ENCODE results near the gene DUSP1.
"Not testable (repeated sequence)": the region's sequence is repeated elsewhere in the genome, so short reads cannot be mapped to it uniquely, and the experiment has no call there.

DUSP1 gene

GRCh38 chr5:172789687-172790495, 18.9 kb upstream of the DUSP1 start:
- FAIRE-seq, result no peak
- TF ChIP-seq POLR2AphosphoS5 (IDR thresholded peaks at IDR 0.05; ENCODE audit: low read depth, low read length), result no peak
- no peak for TF ChIP-seq PAX5 (IDR thresholded peaks at IDR 0.05; ENCODE audit: insufficient read depth, low read length, severe bottlenecking)

DNA sequence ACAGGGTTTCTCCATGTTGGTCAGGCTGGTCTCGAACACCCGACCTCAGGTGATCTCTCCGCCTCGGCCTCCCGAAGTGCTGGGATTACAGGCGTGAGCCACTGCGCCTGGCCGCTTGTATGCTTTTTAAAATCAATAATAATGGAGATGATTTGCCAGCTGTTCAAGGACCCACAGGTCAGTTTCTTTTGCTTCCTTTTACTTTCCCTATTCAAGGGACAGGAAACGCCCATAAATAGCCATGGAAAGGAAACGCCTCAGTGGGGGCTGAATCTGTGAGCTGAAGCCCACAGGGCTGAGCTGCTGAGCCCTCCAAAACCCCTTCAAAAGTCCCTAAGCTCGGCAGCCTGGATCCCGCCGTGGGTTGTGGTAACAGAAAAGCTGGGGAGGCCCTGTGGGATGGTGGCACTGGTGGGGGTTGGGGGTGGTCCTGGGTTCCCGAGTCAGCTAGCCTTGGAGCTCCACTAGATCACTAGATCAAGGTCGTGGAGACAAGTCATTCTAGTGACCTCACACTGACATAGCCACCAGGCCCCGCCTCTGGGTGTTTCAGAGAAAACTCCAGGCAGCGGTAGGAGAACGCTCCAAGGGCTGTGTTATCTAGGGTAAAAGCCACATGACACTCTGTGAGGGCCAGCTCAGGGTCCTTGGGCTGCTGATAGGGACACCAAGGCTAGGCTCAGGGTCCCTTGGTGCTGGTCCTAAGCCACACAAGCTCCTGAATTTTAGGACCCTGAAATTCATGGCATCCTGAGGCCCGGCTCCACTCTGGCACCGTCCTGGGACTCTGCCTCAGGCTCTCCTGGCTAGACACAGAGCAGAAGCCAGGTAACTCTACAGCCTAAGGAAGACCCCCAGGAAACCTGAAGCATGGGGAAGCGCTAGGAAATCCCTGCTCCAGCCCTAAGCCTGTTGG, 18.0 kb upstream of the DUSP1 start:
- FAIRE-seq, result no peak
- no peak for TF ChIP-seq POLR2A (IDR thresholded peaks at IDR 0.05; ENCODE audit: low read depth, low read length)
- TF ChIP-seq POU2F2 (IDR thresholded peaks at IDR 0.05; ENCODE audit: low read depth, low read length), result no peak
- TF ChIP-seq POLR2AphosphoS5 (IDR thresholded peaks at IDR 0.05; ENCODE audit: low read depth, low read length), result no peak
- TF ChIP-seq SPI1 (IDR thresholded peaks at IDR 0.05; ENCODE audit: low read depth, low read length), result no peak
- no peak for TF ChIP-seq TAF1 (IDR thresholded peaks at IDR 0.05; ENCODE audit: low read depth, low read length)
- no peak for TF ChIP-seq PAX5 (IDR thresholded peaks at IDR 0.05; ENCODE audit: insufficient read depth, low read length, severe bottlenecking)
- no peak for DNase-seq (ENCODE audit: insufficient read length, low spot score)

More at GRCh38 chr5:172789687-172790495, 18.9 kb upstream of the DUSP1 start:
- no peak for DNase-seq (ENCODE audit: insufficient read length, low spot score)

- FAIRE-seq; DNase-seq (ENCODE audit: insufficient read length, low spot score): not testable (repeated sequence)
Measured at GRCh38 chr5:172787538-172787937, 16.5 kb upstream of the DUSP1 start.

- DNase-seq (ENCODE audit: insufficient read length, low spot score) (no peak), FAIRE-seq (no peak)
- TF ChIP-seq POLR2AphosphoS5 (IDR thresholded peaks at IDR 0.05; ENCODE audit: low read depth, low read length), result no peak
- TF ChIP-seq TAF1 (IDR thresholded peaks at IDR 0.05; ENCODE audit: low read depth, low read length), result no peak
- TF ChIP-seq SPI1 (IDR thresholded peaks at IDR 0.05; ENCODE audit: low read depth, low read length), result no peak
Measured at GRCh38 chr5:172786736-172787462, 15.9 kb upstream of the DUSP1 start.

DNA sequence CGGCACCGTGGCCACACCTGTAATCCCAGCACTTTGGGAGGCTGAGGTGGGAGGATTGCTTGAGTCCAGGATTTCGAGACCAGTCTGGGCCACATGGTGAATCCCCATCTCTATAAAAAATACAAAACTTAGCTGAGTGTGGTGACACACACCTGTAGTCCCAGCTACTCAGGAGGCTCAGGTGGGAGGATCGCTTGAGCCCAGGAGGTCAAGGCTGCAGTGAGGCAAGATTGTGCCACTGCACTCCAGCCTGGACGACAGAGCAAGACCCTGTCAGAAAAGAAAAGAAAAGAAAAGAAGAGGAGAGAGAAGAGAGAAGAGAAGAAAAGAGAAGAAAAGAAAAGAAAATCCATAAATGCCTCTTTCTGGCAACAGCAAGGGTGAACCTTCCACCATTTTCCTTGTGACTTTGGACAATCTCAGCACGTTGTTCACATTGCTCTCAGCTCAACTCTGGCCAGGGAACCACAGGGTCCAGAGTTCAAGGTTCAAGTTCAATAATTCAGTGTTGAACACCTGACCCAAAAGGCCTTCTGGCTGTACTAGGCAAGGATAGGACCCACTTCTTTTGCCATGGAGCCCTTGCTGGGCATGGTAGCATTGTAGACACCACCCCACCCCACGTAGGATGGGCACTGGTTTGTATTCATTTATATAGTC, 14.6 kb upstream of the DUSP1 start:
- TF ChIP-seq TAF1 (IDR thresholded peaks at IDR 0.05; ENCODE audit: low read depth, low read length), result no peak
- no peak for TF ChIP-seq PAX5 (IDR thresholded peaks at IDR 0.05; ENCODE audit: insufficient read depth, low read length, severe bottlenecking)
- TF ChIP-seq POLR2A (IDR thresholded peaks at IDR 0.05; ENCODE audit: low read depth, low read length), result no peak
- TF ChIP-seq SPI1 (IDR thresholded peaks at IDR 0.05; ENCODE audit: low read depth, low read length), result no peak
- no peak for TF ChIP-seq POU2F2 (IDR thresholded peaks at IDR 0.05; ENCODE audit: low read depth, low read length)
- TF ChIP-seq POLR2AphosphoS5 (IDR thresholded peaks at IDR 0.05; ENCODE audit: low read depth, low read length), result no peak
- no peak for FAIRE-seq
- DNase-seq (ENCODE audit: insufficient read length, low spot score), result no peak

DNA sequence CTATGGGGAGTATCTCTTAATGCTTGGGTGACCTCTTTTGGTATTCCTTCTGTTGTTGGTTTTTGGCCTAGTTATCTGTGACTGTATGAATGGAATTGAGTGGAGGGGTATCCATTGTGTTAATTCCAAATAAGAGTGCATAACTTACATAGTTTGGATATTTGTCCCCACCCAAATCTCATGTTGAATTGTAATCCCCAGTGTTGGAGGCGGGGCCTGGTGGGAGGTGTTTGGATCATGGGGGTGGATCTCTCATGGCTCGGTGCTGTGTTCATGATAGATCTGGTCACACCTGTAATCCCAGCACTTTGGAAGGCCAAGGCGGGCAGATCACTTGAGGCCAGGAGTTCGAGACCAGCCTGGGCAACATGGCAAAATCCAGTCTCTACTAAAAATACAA, 13.2 kb upstream of the DUSP1 start:
- not testable (repeated sequence) for DNase-seq (ENCODE audit: insufficient read length, low spot score); FAIRE-seq

DNA sequence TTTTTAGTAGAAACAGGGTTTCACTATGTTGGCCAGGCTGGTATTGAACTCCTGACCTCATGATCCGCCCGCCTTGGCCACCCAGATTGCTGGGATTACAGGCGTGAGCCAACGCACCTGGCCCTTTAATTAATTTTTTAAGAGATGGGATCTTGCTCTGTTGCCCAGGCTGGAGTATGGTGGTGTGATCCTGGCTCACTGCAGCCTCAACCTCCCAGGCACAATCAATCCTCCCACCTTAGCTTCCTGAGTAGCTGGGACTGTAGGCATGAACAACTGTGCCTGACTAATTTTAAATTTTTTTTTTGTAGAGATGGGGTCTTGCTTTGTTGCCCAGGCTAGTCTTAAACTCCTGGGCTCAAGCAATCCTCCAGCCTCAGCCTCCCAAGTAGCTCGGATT, 12.3 kb upstream of the DUSP1 start:
- not testable (repeated sequence) for FAIRE-seq; DNase-seq (ENCODE audit: insufficient read length, low spot score)

DNA sequence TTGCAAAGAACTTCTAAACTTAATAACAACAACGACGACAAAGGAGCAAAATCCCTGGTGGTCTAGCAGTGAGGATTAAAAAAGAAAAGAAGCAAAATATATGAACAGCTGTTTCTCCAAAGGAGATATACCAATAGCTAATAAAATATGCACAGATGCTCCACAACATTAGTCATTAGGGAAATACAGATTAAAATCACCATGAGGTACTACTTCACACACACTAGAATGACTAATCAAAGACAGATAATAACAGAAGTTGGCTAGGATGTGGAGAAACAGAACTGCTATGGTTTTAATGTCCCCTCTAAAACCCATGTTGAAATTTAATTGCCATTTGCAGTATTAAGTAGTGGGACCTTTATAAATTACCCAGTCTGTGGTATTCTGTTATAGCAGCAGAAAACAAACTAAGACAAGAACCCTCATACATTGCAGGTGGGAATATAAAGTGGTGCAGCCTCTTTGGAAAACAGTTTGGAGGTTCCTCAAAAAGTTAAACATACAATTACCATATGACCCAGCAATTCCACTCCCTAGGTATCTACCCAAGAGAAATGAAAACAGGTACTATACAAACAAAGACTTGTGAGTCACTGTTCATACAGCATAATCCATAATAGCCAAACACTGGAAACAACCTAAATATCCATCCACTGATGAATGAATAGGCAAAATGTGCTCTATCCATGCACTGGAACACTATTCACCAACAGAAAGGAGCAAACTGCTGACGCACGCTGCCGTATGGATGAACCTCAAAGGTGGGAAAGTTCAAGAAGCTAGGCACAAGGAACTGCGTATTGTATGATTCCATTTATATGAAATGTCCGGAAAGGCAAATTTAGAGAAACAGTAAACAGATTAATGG, 11.4 kb upstream of the DUSP1 start:
- TF ChIP-seq PAX5 (IDR thresholded peaks at IDR 0.05; ENCODE audit: insufficient read depth, low read length, severe bottlenecking) (no peak), POLR2A (IDR thresholded peaks at IDR 0.05; ENCODE audit: low read depth, low read length) (no peak), TAF1 (IDR thresholded peaks at IDR 0.05; ENCODE audit: low read depth, low read length) (no peak), POU2F2 (IDR thresholded peaks at IDR 0.05; ENCODE audit: low read depth, low read length) (no peak), SPI1 (IDR thresholded peaks at IDR 0.05; ENCODE audit: low read depth, low read length) (no peak), POLR2AphosphoS5 (IDR thresholded peaks at IDR 0.05; ENCODE audit: low read depth, low read length) (no peak)
- DNase-seq (ENCODE audit: insufficient read length, low spot score), result no peak
- no peak for FAIRE-seq

DNA sequence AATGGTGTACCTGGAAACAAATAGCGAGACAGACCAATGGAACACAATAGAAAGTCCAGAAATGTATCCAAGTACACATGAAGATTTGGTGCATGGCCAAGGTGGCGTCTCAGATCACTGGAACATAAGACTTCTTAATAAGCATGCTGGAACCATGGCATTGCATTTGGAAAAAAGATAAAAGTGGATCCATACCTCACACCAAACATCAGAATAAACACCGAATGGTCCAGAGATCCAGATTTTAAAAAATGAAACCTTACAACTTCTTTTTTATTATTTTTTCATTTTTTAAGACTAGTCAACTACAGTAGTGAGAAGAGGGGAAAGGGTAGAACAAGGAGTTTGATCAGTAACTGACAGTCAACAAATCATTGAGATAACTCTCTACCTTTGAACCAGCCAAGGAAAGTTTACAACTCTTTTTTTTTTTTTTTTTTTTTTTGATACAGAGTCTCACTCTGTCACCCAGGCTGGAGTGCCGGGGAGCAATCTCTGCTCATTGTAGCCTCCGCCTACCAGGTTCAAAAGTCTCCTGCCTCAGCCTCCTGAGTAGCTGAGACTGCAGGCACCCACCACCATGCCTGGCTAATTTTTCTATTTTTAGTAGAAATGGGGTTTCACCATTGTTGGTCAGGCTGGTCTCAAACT, 8.8 kb upstream of the DUSP1 start:
- no peak for DNase-seq (ENCODE audit: insufficient read length, low spot score)
- no peak for FAIRE-seq
- no peak for TF ChIP-seq PAX5 (IDR thresholded peaks at IDR 0.05; ENCODE audit: insufficient read depth, low read length, severe bottlenecking)
- TF ChIP-seq SPI1 (IDR thresholded peaks at IDR 0.05; ENCODE audit: low read depth, low read length), result no peak
- no peak for TF ChIP-seq POLR2AphosphoS5 (IDR thresholded peaks at IDR 0.05; ENCODE audit: low read depth, low read length)
- TF ChIP-seq POLR2A (IDR thresholded peaks at IDR 0.05; ENCODE audit: low read depth, low read length), result no peak
- no peak for TF ChIP-seq TAF1 (IDR thresholded peaks at IDR 0.05; ENCODE audit: low read depth, low read length)
- TF ChIP-seq POU2F2 (IDR thresholded peaks at IDR 0.05; ENCODE audit: low read depth, low read length), result no peak

Measured in GM12891 (cell line).